ENCODE measurements around the gene AQP9. TPM values are rescaled to one million over a fixed set of nuclear protein-coding genes. Genes with fewer than 3 reads are reported as not detected.

AQP9 gene
- total and polyA plus RNA-seq, 12 donors = 0.22 to 2.8 (median 0.84) TPM; not detected in 1

- H3K27me3 ChIP-seq = no peaks in the 10 kb centered on the region
- H3K36me3 ChIP-seq (replicated peaks in 1 of 2) = no peaks in the 10 kb centered on the region
- no peak overlapping the region for H3K4me3 ChIP-seq
- H3K27ac ChIP-seq = peak overlapping the region in 1 of 5 donors; percentile 33
- WGBS, 4 donors = 36 to 45% (median 43%) methylated on average over 8 of the region's 8 CpGs
- TF ChIP-seq POLR2A (IDR thresholded peaks at IDR 0.05) = no peak
- TF ChIP-seq, protein P1, sequence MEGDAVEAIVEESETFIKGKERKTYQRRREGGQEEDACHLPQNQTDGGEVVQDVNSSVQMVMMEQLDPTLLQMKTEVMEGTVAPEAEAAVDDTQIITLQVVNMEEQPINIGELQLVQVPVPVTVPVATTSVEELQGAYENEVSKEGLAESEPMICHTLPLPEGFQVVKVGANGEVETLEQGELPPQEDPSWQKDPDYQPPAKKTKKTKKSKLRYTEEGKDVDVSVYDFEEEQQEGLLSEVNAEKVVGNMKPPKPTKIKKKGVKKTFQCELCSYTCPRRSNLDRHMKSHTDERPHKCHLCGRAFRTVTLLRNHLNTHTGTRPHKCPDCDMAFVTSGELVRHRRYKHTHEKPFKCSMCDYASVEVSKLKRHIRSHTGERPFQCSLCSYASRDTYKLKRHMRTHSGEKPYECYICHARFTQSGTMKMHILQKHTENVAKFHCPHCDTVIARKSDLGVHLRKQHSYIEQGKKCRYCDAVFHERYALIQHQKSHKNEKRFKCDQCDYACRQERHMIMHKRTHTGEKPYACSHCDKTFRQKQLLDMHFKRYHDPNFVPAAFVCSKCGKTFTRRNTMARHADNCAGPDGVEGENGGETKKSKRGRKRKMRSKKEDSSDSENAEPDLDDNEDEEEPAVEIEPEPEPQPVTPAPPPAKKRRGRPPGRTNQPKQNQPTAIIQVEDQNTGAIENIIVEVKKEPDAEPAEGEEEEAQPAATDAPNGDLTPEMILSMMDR (IDR thresholded peaks at IDR 0.05) = peak; percentile 65 to 90 (median 81)
- no peaks in the 10 kb centered on the region for H3K4me1 ChIP-seq (replicated peaks in 1 of 2)
- intact Hi-C loops (cut with DNase I) = loop anchor here in 1 of 2 donors (10.0 kb wide), 1 partner anchor 537 kb away; no protein-coding TSS in a partner anchor
- H3K9me3 ChIP-seq (replicated peaks in 1 of 3) = no peaks in the 10 kb centered on the region
- peak; percentile 62 to 87 (median 81) for DNase-seq
Measured at GRCh38 chr15:58227706-58228543, 89.7 kb downstream of the AQP9 start.

DNA sequence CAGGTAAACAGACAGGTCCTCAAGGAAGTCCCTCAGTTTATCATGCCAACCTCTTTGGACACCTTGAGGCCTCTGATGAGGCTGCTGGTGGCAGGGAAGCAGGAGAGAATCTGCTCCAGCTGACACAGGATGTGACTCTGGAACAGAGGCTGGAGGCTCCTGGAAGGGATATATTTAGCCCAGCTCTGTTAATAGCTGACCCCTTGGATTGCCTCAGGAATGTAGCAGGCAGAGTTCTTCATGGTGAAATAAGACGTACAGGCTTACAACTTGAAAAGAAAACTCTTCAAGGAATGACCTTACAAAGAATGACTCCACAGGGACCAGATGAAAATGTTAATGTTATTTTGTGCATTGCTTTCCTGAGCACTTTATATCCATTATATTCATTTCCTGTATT lies 90.5 kb downstream of the AQP9 start:
- Histone ChIP-seq H3K4me3 (no peak overlapping the region), H3K36me3 (replicated peaks in 1 of 2) (no peaks in the 10 kb centered on the region), H3K4me1 (replicated peaks in 1 of 2) (no peaks in the 10 kb centered on the region), H3K9me3 (replicated peaks in 1 of 3) (no peaks in the 10 kb centered on the region), H3K27ac (peak overlapping the region in 1 of 5 donors; percentile 33), H3K27me3 (no peaks in the 10 kb centered on the region)
- intact Hi-C loops (cut with DNase I) = loop anchor here in 1 of 2 donors (10.0 kb wide), 1 partner anchor 536 kb away; no protein-coding TSS in a partner anchor
- 32 to 46% (median 40%) methylated on average over 1 of the region's 1 CpG for WGBS, 4 donors
- TF ChIP-seq POLR2A (IDR thresholded peaks at IDR 0.05) = no peak
- TF ChIP-seq, protein P1 (IDR thresholded peaks at IDR 0.05) = no peak
- DNase-seq = peak in 2 of 7 donors; percentile 28 to 62

GRCh38 chr15:58229297-58229768 lies 91.2 kb downstream of the AQP9 start:
- H3K9me3 ChIP-seq (replicated peaks in 1 of 3) = no peaks in the 10 kb centered on the region
- H3K4me1 ChIP-seq (replicated peaks in 1 of 2) = no peaks in the 10 kb centered on the region
- H3K4me3 ChIP-seq = no peak overlapping the region
- H3K36me3 ChIP-seq (replicated peaks in 1 of 2) = no peaks in the 10 kb centered on the region
- DNase-seq = no peak
- WGBS, 4 donors = 21 to 30% (median 28%) methylated on average over 8 of the region's 8 CpGs
- peak overlapping the region in 1 of 5 donors; percentile 24 for H3K27ac ChIP-seq
- intact Hi-C loops (cut with DNase I) = loop anchor here in 1 of 2 donors (10.0 kb wide), 1 partner anchor 535 kb away; no protein-coding TSS in a partner anchor
- TF ChIP-seq, protein P1 (IDR thresholded peaks at IDR 0.05) = no peak
- no peak for TF ChIP-seq POLR2A (IDR thresholded peaks at IDR 0.05)
- H3K27me3 ChIP-seq = no peaks in the 10 kb centered on the region

- TF ChIP-seq POLR2A (IDR thresholded peaks at IDR 0.05) = no peak
- TF ChIP-seq, protein P1 (IDR thresholded peaks at IDR 0.05) = no peak
- WGBS, 4 donors = 77 to 84% (median 81%) methylated on average over 3 of the region's 3 CpGs
Measured at GRCh38 chr15:58232281-58233065, 94.3 kb downstream of the AQP9 start.

More at GRCh38 chr15:58232281-58233065, 94.3 kb downstream of the AQP9 start:
- DNase-seq = no peak
- H3K4me3 ChIP-seq = no peak overlapping the region
- H3K27me3 ChIP-seq = no peaks in the 10 kb centered on the region
- no peaks in the 10 kb centered on the region for H3K36me3 ChIP-seq (replicated peaks in 1 of 2)
- H3K4me1 ChIP-seq (replicated peaks in 1 of 2) = no peaks in the 10 kb centered on the region
- no peaks in the 10 kb centered on the region for H3K9me3 ChIP-seq (replicated peaks in 1 of 3)
- intact Hi-C loops (cut with DNase I) = no loop called here
- H3K27ac ChIP-seq = no peak overlapping the region
